Pancreas (tissue), 10 donors: ENCODE measurements around the gene STX18. TPM values are rescaled to one million over a fixed set of nuclear protein-coding genes. Genes with fewer than 3 reads are reported as not detected.

ENCODE experiments used
- ATAC-seq, 4 donors: fragments of 200-7000 bp; cut with Tn5 transposase; one replicate each; pipeline versions ENCODE4 v1.8.0 to v1.9.1; 2020; ENCODE audit warnings: mild to moderate bottlenecking in 4 of 4, moderate library complexity in 4 of 4
- DNase-seq, 6 donors: peaks; one replicate each; pipeline ENCODE4 v3.0.0-alpha.2; 2020
- FAIRE-seq: peaks from 2 replicates; lab custom pipeline; 2012; peaks lifted over from hg19 to GRCh38; lab: Jason Lieb, UNC
- H3K27ac ChIP-seq, 4 donors: fragments of 200-600 bp; sonication (generic); 1 replicate in 3 of 4; 2 replicates in 1 of 4; pipeline versions ENCODE4 v1.5.0 to v1.8.0; 2020
- H3K27me3 ChIP-seq, 4 donors: fragments of 200-600 bp; one replicate each; pipeline ENCODE4 v1.8.0; 2021
- H3K36me3 ChIP-seq, 3 donors: fragments of 200-600 bp; sonication (generic) in 1 of 3; one replicate each; pipeline versions ENCODE4 v1.5.0 to v1.8.0; 2020 to 2021
- H3K4me1 ChIP-seq, 3 donors: fragments of 200-600 bp; one replicate each; pipeline ENCODE4 v1.8.0; 2021
- H3K4me3 ChIP-seq, 4 donors: fragments of 200-600 bp; sonication (generic) in 2 of 4; one replicate each; pipeline versions ENCODE4 v1.5.0 to v1.8.0; 2020 to 2021
- H3K9me3 ChIP-seq, 4 donors: fragments of 200-600 bp; one replicate each; pipeline ENCODE4 v1.8.0; 2021
- CTCF ChIP-seq, 4 donors: fragments of 200-600 bp; sonication (generic) in 3 of 4; IDR thresholded peaks; one replicate each; pipeline versions ENCODE4 v1.5.0 to v1.8.0; 2021; ENCODE audit warnings: antibody characterized with exemption in 4 of 4
- WGBS, 2 donors: extraction: QIAGEN DNeasy Blood & Tissue Kit; methylation state at CpG; one replicate each; pipeline ENCODE4 v1.1.7; 2013; 5-methylcytosine and 5-hydroxymethylcytosine counted together
- intact Hi-C, 3 donors: fragments of 100-400 bp; cut with DNase I; formaldehyde crosslinking; loops; one replicate each; pipeline versions ENCODE4 v1.11.1 to v1.14.2; 2022
- polyA plus RNA-seq, 2 donors: library from polyadenylated mRNA; stranded (reverse); fragments of 200-250 nt; gene quantifications; one replicate each; pipeline ENCODE4 v1.2.3, GENCODE V29; 2013
- total RNA-seq, 6 donors: library from RNA; stranded (reverse); fragmentation: NEBNext Ultra II Directional in 4 of 6; extraction: Animal tissue kit (Norgen Biotek cat#: 25700) in 4 of 6; gene quantifications; one replicate each; pipeline versions ENCODE4 v1.2.1 to v1.2.4, GENCODE V29; 2021 to 2023
- donor health status: healthy with polysubstance abuse.
- donor health status: DM: no; HTN: no; CAD: no; lungs with moderate emphysema.
- donor health status: DM: no; HTN: no; CAD: no.
- donor health status: control.
- donor health status: control.
- donor health status: Bipolar disorder and iron deficiency.
- donor health status: DM: yes; HTN: yes; CAD: no.
- donor health status: DM: no; HTN: no; CAD: no.
- donor health status: DM: no; HTN: no; CAD: no.
- donor health status: DM: yes; HTN: yes; CAD: no.

Gene STX18
- total and polyA plus RNA-seq, 8 donors = 13.6 to 35.9 (median 19.0) TPM

DNA sequence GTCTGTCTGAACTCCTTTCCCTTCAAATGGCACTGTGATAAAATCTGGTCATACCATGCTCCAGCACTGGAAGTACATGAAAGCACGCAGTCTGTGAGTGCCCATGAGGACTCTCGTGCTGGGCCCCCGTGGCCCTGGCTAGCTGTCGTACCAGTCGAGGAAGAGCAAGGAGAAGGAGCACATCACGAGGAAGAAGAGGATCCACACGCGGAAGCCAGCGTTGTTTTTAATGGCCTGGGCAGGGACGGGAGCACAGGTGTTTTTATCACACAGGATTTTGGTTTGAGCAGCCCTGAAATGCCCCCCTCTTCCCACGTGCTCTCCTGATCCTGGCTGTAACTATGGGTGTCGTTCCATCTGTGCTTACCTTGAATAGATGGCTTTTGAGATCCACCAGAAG lies 122.0 kb downstream of the STX18 start:
- Histone ChIP-seq H3K4me3 (no peak overlapping the region), H3K27ac (no peak overlapping the region), H3K36me3 (peaks cover 6 to 49% (median 30%) of the 10 kb centered on the region in 3 donors), H3K4me1 (no peaks in the 10 kb centered on the region), H3K9me3 (no peaks in the 10 kb centered on the region), H3K27me3 (no peaks in the 10 kb centered on the region)
- no peak for ATAC-seq
- FAIRE-seq = no peak
- 93 to 94% methylated on average over 12 of the region's 12 CpGs for WGBS, 2 donors
- intact Hi-C loops = no loop called here
- TF ChIP-seq CTCF (IDR thresholded peaks at IDR 0.05) = no peak
- DNase-seq = peak in 1 of 6 donors; percentile 30

- H3K27ac ChIP-seq = no peak overlapping the region
- ATAC-seq = no peak
- H3K4me3 ChIP-seq = no peak overlapping the region
- peak in 2 of 6 donors; percentile 17 to 24 for DNase-seq
- H3K36me3 ChIP-seq = peaks cover 6 to 47% (median 30%) of the 10 kb centered on the region in 3 donors
- 87 to 88% methylated on average over 19 of the region's 19 CpGs for WGBS, 2 donors
- no peaks in the 10 kb centered on the region for H3K9me3 ChIP-seq
- intact Hi-C loops = no loop called here
- no peak for TF ChIP-seq CTCF (IDR thresholded peaks at IDR 0.05)
- FAIRE-seq = no peak
- H3K4me1 ChIP-seq = no peaks in the 10 kb centered on the region
- no peaks in the 10 kb centered on the region for H3K27me3 ChIP-seq
These were observed 123.0 kb downstream of the STX18 start for GRCh38 chr4:4418676-4419390.

- no peak overlapping the region for H3K4me3 ChIP-seq
- no peak overlapping the region for H3K27ac ChIP-seq
- WGBS, 2 donors = 83 to 84% methylated on average over 7 of the region's 7 CpGs
- no peaks in the 10 kb centered on the region for H3K27me3 ChIP-seq
- FAIRE-seq (no peak), DNase-seq (peak in 2 of 6 donors; percentile 14 to 24), ATAC-seq (no peak)
- H3K36me3 ChIP-seq = peaks cover 6 to 37% (median 26%) of the 10 kb centered on the region in 3 donors
- H3K9me3 ChIP-seq = no peaks in the 10 kb centered on the region
- intact Hi-C loops = no loop called here
- TF ChIP-seq CTCF (IDR thresholded peaks at IDR 0.05) = no peak
- no peaks in the 10 kb centered on the region for H3K4me1 ChIP-seq
These were observed 124.0 kb downstream of the STX18 start for GRCh38 chr4:4417886-4418285.

DNA sequence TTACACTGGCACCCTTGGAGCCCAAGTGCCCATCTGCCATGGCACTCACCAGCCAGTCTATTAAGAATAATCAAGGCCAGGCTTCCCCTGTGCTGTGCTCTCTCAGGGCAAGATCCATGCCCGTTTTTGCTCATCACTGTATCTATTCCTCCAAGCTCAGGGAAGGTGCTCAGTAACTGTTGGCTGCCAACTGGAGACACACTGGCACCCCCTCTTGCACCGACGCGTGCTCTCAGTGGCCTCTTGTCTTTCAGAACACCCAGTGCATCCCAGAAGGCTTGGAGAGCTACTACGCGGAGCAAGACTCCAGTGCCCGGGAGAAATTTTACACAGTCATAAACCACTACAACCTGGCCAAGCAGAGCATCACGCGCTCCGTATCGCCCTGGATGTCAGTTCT lies 124.9 kb downstream of the STX18 start:
- FAIRE-seq (no peak), DNase-seq (peak in 2 of 6 donors; percentile 4 to 13), ATAC-seq (no peak)
- H3K9me3 ChIP-seq = no peaks in the 10 kb centered on the region
- peaks cover 6 to 33% (median 26%) of the 10 kb centered on the region in 3 donors for H3K36me3 ChIP-seq
- H3K4me3 ChIP-seq = no peak overlapping the region
- no peak overlapping the region for H3K27ac ChIP-seq
- H3K27me3 ChIP-seq = no peaks in the 10 kb centered on the region
- intact Hi-C loops = no loop called here
- TF ChIP-seq CTCF (IDR thresholded peaks at IDR 0.05) = no peak
- no peaks in the 10 kb centered on the region for H3K4me1 ChIP-seq
- WGBS, 2 donors = 94% methylated on average over 11 of the region's 11 CpGs
